Muscle layer of colon (tissue), 2 donors: ENCODE data around the gene WDR45B.

ENCODE experiments used
- H3K27ac ChIP-seq: one replicate; pipeline ENCODE4 v1.7.0; 2013; ENCODE audit warnings: low read depth, mild to moderate bottlenecking, low read length, moderate library complexity
- H3K27me3 ChIP-seq, 2 donors: one replicate each; pipeline ENCODE4 v1.7.0; 2013; ENCODE audit warnings: low read length in 2 of 2, mild to moderate bottlenecking in 2 of 2; ENCODE audit not compliant: insufficient read depth in 2 of 2, control insufficient read depth in 1 of 2
- H3K36me3 ChIP-seq: one replicate; pipeline ENCODE4 v1.7.0; 2013; ENCODE audit warnings: mild to moderate bottlenecking, low read length; ENCODE audit not compliant: insufficient read depth
- H3K4me1 ChIP-seq: one replicate; pipeline ENCODE4 v1.7.0; 2013; ENCODE audit warnings: mild to moderate bottlenecking, low read length; ENCODE audit not compliant: insufficient read depth
- H3K4me3 ChIP-seq, 2 donors: one replicate each; pipeline ENCODE4 v1.7.0; 2013; ENCODE audit warnings: low read length in 2 of 2, low read depth in 1 of 2, mild to moderate bottlenecking in 1 of 2, moderate library complexity in 1 of 2
- H3K9ac ChIP-seq: one replicate; pipeline ENCODE4 v1.7.0; 2013; ENCODE audit warnings: low read length
- H3K9me3 ChIP-seq: one replicate; pipeline ENCODE4 v1.7.0; 2013; ENCODE audit warnings: mild to moderate bottlenecking, low read length
- donor health status: abdominal sarcoma.
- donor health status: Adenocarcinoma of cecum.

The WDR45B gene

GRCh38 chr17:82674656-82675475 lies 26.6 kb upstream of the WDR45B start:
- no peak overlapping the region for H3K9ac ChIP-seq
- H3K4me1 ChIP-seq: peaks cover 4% of the 10 kb centered on the region

GRCh38 chr17:82670661-82671450 lies 22.6 kb upstream of the WDR45B start:
- no peak overlapping the region for H3K9ac ChIP-seq
- peaks cover 4% of the 10 kb centered on the region for H3K4me1 ChIP-seq
- H3K27me3 ChIP-seq: no peaks in the 10 kb centered on the region

More at GRCh38 chr17:82674656-82675475, 26.6 kb upstream of the WDR45B start:
- no peaks in the 10 kb centered on the region for H3K27me3 ChIP-seq
- H3K27ac ChIP-seq: no peak overlapping the region
- no peaks in the 10 kb centered on the region for H3K36me3 ChIP-seq
- no peaks in the 10 kb centered on the region for H3K9me3 ChIP-seq
- no peak overlapping the region for H3K4me3 ChIP-seq

GRCh38 chr17:82668631-82669099 lies 20.4 kb upstream of the WDR45B start:
- Histone ChIP-seq H3K36me3 (no peaks in the 10 kb centered on the region), H3K4me3 (no peak overlapping the region), H3K27me3 (no peaks in the 10 kb centered on the region), H3K27ac (no peak overlapping the region), H3K9me3 (no peaks in the 10 kb centered on the region), H3K9ac (no peak overlapping the region), H3K4me1 (no peaks in the 10 kb centered on the region)

More at GRCh38 chr17:82670661-82671450, 22.6 kb upstream of the WDR45B start:
- Histone ChIP-seq H3K27ac (no peak overlapping the region), H3K9me3 (no peaks in the 10 kb centered on the region), H3K4me3 (no peak overlapping the region), H3K36me3 (no peaks in the 10 kb centered on the region)

- no peaks in the 10 kb centered on the region for H3K36me3 ChIP-seq
- H3K27me3 ChIP-seq: no peaks in the 10 kb centered on the region
- H3K27ac ChIP-seq: no peak overlapping the region
- no peak overlapping the region for H3K4me3 ChIP-seq
- no peaks in the 10 kb centered on the region for H3K9me3 ChIP-seq
- no peaks in the 10 kb centered on the region for H3K4me1 ChIP-seq
- no peak overlapping the region for H3K9ac ChIP-seq
These were observed 19.9 kb upstream of the WDR45B start for GRCh38 chr17:82668024-82668630.

GRCh38 chr17:82667668-82668000 lies 19.4 kb upstream of the WDR45B start:
- Histone ChIP-seq H3K4me1 (no peaks in the 10 kb centered on the region), H3K9me3 (no peaks in the 10 kb centered on the region), H3K9ac (no peak overlapping the region), H3K36me3 (no peaks in the 10 kb centered on the region), H3K27ac (no peak overlapping the region), H3K27me3 (no peaks in the 10 kb centered on the region), H3K4me3 (no peak overlapping the region)

- H3K4me3 ChIP-seq: no peak overlapping the region
- no peaks in the 10 kb centered on the region for H3K27me3 ChIP-seq
- no peaks in the 10 kb centered on the region for H3K36me3 ChIP-seq
- H3K27ac ChIP-seq: no peak overlapping the region
- H3K9me3 ChIP-seq: no peaks in the 10 kb centered on the region
- no peaks in the 10 kb centered on the region for H3K4me1 ChIP-seq
- H3K9ac ChIP-seq: no peak overlapping the region
These were observed 18.9 kb upstream of the WDR45B start for GRCh38 chr17:82666931-82667667.

GRCh38 chr17:82665891-82666290 lies 17.6 kb upstream of the WDR45B start:
- Histone ChIP-seq H3K4me3 (no peak overlapping the region), H3K27ac (no peak overlapping the region), H3K4me1 (no peaks in the 10 kb centered on the region), H3K27me3 (no peaks in the 10 kb centered on the region), H3K9me3 (no peaks in the 10 kb centered on the region), H3K9ac (no peak overlapping the region), H3K36me3 (no peaks in the 10 kb centered on the region)

GRCh38 chr17:82665217-82665616 lies 17.0 kb upstream of the WDR45B start:
- Histone ChIP-seq H3K4me3 (no peak overlapping the region), H3K9me3 (no peaks in the 10 kb centered on the region), H3K36me3 (peaks cover 4% of the 10 kb centered on the region), H3K27me3 (no peaks in the 10 kb centered on the region), H3K4me1 (no peaks in the 10 kb centered on the region), H3K9ac (no peak overlapping the region), H3K27ac (no peak overlapping the region)

GRCh38 chr17:82664701-82665182 lies 16.5 kb upstream of the WDR45B start:
- no peaks in the 10 kb centered on the region for H3K27me3 ChIP-seq
- H3K9ac ChIP-seq: no peak overlapping the region
- H3K4me3 ChIP-seq: no peak overlapping the region
- H3K36me3 ChIP-seq: peaks cover 8% of the 10 kb centered on the region
- H3K9me3 ChIP-seq: no peaks in the 10 kb centered on the region
- H3K4me1 ChIP-seq: no peaks in the 10 kb centered on the region
- H3K27ac ChIP-seq: no peak overlapping the region

- Histone ChIP-seq H3K9me3 (no peaks in the 10 kb centered on the region), H3K27ac (no peak overlapping the region), H3K4me3 (no peak overlapping the region), H3K36me3 (peaks cover 9% of the 10 kb centered on the region), H3K9ac (no peak overlapping the region), H3K27me3 (no peaks in the 10 kb centered on the region), H3K4me1 (no peaks in the 10 kb centered on the region)
These were observed 16.0 kb upstream of the WDR45B start for GRCh38 chr17:82664276-82664575.
